Ramos (cell line): Measurements from ENCODE around the gene LAMA3.

Experiments used
- in situ Hi-C: fragments of 300-500 bp; cut with MboI; formaldehyde crosslinking; loops from one replicate; pipeline ENCODE4 v1.14.3; 2022; ENCODE audit warnings: low sequenced_read_pairs; ENCODE audit not compliant: unreplicated experiment

Gene LAMA3

DNA sequence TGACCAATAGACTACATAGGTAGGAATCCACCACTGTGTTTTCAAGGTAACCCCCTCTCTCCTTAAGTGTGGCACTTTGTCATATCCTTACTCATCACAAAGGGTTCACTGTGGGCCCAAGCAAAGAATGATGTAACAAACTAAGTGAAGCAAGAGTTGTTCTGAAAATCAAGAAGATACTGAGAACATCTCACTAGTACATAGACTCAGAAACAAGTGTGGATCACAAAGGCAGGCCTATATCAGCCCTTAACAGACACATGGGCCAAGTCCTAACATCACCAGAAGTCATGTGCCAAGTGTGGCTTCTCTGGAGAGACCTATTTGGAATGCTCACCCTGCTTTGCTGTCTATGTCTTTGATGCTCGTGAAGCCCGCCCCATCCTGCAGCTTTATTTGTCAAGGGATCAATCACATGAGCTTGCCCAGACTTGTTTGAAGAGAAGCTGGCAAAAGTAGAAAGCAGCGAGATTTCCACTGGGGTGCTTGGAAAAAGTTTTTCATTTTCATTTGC is 194.1 kb downstream of the LAMA3 start:
- in situ Hi-C loops: no loop called here

DNA sequence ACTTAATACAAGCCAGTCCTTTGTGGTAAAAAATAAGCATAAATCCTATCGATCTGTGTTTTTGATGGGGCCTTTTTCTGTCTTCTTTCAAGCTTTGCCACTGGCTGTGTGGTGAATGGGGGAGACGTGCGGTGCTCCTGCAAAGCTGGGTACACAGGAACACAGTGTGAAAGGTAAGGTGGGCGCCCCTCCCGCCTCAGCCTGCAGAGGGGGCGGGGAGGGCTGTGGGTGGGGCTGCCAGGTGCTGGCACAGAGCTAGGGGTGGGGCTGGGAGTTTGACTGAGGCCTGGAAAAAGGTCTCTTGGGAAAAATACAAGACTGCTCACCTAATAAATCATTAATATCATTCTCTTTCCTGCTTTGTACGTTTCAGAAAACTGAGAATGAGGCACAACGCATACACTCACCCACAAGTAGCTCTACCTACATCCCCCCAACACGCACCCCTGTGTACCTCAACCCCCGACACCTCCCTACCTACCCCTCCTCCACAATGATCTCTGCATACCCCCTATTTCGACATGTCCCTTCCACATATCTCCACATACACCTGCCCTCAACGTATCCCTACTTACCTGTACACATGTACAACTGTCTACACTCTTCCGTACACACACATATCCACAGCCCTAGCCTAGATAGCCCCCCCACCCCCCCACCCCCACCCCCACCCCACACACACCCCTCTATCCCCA is 195.6 kb downstream of the LAMA3 start:
- in situ Hi-C loops: no loop called here

DNA sequence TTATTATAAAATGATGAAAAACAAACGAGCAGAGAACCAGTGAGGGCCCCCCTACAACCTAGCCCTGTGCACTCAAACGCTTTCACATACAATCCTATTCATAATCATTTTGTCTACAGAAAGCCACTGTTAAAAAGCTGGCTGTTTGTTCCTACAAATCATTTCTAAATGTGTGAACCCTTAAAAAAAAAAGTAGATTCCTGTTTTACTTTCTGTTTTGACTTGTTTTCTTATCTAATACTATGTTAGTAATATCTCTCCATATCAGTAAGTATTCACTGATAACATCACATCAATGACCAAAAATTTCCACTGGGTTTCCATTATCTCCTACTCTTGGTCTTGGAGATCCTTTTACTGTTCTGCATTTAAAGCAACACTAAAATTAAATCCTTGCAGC is 196.5 kb downstream of the LAMA3 start:
- in situ Hi-C loops: no loop called here

DNA sequence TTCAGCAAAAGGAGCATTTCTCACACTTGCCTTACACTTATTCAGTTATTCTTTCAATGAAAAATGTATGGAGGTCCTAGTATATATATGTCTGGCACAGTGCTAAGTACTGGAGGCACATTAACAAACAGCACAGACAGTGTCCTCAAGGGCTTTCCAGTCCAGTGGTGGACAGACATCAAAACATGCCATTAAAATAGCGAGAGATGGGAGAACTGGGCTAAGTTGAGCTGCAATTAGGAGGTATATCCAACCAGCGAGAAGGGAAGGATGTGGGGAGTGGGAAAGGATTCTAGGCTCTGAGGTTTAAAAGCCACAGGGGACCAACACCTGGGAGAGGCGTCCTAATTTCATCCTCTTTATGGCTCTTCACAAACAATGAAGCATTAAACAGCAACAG is 197.8 kb downstream of the LAMA3 start:
- in situ Hi-C loops: no loop called here

DNA sequence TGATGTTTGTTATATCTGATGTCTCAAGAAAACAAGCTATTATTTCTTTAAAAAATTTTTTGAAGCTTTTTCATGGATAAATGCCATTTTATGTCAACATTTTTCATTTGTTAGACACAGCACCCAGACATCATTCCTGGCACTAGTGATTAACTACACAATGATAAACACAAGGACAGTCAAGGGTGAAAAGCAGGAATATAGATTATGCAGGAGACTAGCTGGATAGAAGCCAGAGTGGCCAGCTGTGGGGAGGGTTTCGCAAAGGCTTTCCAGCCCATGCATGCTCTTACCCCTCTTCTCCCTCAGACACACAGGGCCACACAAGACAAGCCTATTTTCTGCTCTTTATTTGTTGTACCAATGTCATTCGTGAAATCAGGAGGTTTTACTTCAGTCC is 198.2 kb downstream of the LAMA3 start:
- in situ Hi-C loops: no loop called here

DNA sequence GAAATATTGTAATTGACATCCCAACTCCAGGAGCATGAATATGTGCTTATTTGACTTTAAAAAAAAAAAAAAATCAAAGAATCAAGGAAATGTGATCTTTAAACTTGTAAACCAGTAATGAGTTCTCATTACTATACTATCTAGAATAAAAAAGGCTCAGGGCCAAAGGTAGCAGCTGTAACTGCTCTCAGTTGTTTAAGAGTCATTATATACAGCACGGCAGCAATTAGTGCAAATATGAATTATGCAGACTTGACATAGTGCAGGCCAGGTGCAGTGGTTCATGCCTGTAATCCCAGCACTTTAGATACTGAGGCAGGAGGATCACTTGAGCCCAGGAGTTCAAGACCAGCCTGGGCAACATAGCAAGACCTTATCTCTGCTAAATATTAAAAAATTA is 199.6 kb downstream of the LAMA3 start:
- in situ Hi-C loops: no loop called here

DNA sequence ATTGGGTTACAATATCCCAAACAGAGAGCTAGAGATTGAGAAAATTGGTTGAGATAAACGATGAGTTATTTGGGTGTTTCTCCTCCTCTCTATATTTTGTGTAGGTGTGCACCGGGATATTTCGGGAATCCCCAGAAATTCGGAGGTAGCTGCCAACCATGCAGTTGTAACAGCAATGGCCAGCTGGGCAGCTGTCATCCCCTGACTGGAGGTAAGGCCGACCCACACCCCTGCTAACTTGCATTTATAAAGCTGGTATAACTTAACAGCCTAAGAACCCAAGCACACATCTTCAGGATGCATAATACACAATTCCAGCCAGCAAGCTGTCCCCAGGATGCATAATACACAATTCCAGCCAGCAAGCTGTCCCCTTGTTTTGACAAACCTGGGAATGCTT is 200.7 kb downstream of the LAMA3 start:
- in situ Hi-C loops: no loop called here

DNA sequence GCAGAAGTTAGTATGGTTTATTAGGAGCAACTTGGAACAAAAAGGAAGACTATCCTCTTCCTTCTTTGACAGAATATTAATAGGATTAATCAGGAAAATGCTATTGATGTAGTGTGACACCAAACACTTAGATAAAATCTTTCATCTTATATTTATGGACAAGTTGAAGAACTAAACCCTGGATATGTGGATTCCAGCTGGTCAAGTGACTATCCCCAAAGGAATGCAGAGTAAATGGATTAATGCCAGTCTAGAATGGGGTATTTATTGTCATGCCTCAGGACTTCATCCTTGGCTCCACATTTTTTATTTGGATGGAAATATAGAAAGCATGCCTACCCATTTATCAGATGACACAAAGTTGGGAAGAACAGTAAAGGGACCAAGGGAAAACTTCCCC is 201.3 kb downstream of the LAMA3 start:
- in situ Hi-C loops: no loop called here

DNA sequence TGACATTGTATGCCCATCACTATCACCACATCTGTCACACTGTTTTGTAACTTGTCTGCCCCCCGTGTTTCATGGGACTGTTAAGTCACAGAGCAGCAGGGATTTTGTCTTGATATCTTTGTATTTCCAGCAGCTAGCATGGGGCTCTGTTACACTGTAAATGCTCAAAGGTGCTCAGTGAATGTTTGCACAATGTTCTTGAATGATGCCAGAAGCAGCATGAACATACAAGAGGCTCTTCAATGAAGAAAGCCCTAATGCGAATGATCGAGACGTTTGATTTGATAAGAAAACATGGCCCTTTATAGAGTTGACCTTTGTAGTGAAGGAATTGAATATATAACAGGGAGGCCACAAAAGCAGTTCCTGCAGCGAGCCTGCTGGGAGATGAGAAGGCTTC is 204.4 kb downstream of the LAMA3 start:
- in situ Hi-C loops: no loop called here

DNA sequence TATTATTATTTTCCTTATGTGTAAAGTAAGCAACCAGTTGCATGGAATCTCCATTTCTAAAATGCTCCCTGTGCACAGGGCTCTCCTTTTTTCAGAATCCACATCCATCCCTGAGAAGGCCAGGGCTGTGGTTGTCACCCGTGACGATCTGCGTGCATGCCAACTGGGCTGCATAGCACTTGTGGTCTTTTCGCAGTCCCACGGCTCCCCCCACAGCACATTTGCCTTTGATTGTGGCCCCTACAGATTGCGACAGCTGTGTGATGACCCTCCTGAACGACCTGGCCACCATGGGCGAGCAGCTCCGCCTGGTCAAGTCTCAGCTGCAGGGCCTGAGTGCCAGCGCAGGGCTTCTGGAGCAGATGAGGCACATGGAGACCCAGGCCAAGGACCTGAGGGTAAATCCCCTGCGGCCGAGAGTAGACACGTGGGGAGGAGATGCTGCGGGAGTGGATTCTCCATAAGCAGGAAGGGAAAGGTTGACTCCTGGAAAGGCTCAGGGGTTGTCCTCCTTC is 205.5 kb downstream of the LAMA3 start:
- in situ Hi-C loops: no loop called here

DNA sequence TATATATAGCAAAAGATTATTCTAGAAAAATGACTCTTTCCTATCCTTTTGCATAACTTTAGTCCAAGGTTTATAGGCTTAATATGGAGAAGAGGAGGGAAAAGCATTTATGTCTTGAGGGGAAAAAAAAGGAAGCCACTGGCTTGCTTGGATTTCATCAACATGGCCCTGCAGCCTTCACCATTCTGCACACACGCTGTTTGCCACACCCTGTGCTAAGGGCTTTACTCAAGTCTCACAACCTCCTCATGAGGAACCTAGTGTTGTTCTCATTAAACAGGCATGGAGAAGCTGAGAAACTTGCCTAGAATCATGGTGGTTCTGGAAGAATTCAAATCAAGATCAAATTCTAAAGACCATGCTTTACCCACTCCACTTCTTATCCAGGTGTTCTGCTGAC is 208.0 kb downstream of the LAMA3 start:
- in situ Hi-C loops: no loop called here

DNA sequence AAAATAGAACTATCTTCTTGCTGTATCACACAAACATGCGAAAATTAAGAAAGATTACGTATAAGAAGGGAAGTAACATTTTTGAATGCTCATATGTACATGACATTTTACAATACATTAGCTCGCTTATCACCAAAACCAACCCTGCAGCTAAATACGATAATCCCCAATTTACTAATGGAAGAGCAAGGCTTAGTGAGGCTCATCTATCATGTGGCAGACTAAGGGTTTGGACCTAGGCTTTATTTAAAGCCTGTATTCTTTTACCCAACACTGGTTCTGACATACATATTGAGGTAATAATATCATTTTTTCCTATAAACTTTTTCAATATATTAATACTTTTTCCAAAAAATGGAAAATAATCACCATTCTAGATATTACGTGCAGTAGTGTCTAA is 208.5 kb downstream of the LAMA3 start:
- in situ Hi-C loops: no loop called here

DNA sequence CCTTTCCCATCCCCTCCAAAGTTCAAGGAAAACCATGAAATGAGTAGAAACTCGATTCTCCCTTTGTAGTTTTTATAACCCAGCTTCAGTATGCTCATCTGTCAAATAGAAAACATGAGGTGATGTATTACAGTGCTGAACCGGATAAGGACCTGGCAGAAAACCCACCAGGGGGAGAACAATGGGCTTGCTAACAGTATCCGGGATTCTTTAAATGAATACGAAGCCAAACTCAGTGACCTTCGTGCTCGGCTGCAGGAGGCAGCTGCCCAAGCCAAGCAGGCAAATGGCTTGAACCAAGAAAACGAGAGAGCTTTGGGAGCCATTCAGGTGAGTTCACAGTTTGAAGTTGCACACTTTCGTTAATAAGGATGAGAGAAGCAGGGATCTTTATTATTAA is 211.7 kb downstream of the LAMA3 start:
- in situ Hi-C loops: loop anchor here (10.0 to 25.0 kb wide), 2 partner anchors 66 to 1089 kb away; no protein-coding TSS in a partner anchor

DNA sequence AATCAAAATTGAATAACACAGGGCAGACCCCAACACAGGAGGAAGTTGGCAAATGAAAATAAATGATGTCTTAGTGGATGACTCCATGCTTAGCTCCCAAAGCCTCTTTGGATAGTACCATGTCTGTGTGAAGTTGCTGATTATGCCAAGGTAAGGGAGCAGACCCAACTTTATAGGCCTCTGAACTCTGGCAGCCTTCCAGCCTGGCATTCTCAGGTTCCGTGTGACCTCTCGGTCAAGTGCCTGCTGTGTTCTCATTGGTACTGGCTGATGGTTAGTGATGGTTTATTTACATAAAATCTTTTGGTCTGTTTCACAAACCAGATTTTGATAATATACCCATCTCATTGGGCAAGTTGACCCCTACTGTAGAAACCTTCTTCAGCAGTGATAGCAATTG is 213.1 kb downstream of the LAMA3 start:
- in situ Hi-C loops: loop anchor here (10.0 to 25.0 kb wide), 2 partner anchors 68 to 1090 kb away; no protein-coding TSS in a partner anchor

DNA sequence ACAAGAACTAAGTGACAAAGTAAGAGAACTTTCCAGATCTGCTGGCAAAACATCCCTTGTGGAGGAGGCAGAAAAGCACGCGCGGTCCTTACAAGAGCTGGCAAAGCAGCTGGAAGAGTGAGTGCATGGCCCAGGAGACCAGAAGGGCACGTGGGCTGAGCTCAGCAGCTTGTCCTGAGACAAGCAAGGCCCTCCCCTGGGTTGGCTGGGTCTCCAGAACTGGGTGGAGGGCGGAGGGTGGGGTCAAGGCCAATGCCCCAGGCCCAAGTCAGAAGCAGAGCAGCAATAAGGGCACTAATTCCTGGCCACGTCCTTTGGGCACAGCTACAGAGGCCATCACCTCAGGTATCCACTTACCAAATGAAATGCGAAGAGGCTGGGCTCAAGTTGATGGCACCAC is 214.7 kb downstream of the LAMA3 start:
- in situ Hi-C loops: loop anchor here (10.0 to 25.0 kb wide), 2 partner anchors 69 to 1092 kb away; no protein-coding TSS in a partner anchor

DNA sequence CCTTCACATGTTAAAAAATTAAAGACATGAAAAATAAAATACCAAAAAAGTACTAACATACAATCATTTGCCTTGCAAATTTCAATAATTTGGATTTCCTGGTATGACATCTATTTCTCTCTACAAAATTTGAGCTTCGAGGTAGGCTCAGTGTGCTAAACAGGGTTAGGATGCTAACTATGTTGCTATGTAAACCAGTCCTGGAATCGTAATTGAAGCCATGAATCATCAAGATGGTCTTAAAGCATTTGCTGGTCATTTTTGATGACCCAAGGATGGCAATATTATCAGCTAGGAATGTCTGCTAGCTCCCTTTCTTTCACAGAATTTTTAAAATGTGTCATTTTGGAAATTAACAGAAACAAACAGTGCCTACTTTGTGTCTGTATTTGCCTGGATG is 217.4 kb downstream of the LAMA3 start:
- in situ Hi-C loops: loop anchor here (10.0 to 25.0 kb wide), 2 partner anchors 72 to 1094 kb away; no protein-coding TSS in a partner anchor

DNA sequence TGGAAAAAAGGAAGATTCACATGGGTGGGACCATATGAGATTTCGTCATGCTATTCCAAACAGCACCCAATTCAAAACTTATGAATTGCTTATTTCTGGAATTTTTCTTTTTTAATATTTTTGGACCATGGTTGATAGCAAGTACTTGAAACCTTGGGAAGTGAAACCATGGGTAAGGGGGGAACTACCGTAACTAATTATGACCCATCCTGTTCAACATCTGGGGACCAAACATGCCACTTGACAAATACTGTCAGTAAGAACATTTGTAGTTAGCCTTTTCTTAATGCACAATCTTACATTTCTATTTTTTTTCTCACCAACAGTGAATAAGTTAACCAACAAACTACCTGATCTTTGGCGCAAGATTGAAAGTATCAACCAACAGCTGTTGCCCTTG is 219.6 kb downstream of the LAMA3 start:
- in situ Hi-C loops: loop anchor here (10.0 to 25.0 kb wide), 2 partner anchors 74 to 1097 kb away; no protein-coding TSS in a partner anchor

DNA sequence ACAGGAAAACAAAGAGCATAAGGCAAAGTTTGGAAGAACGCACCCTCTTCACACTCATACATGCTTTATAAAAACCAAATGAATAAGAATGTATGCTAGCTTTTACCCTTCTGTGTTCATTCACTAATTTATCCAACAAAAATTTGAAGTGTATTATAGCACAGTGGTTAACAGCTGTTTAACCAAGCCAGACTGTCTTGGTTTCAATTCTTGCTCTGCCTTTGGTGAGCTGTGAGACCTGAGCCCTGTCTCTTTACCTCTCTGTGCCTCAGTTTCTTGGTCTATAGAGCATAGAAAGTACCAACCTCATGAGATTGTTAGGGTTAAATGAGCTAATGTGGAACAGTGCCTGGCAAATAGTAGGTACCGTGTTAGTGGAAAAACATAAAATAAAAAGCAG is 220.8 kb downstream of the LAMA3 start:
- in situ Hi-C loops: loop anchor here (25.0 kb wide), 1 partner anchor 1098 kb away; no protein-coding TSS in a partner anchor

DNA sequence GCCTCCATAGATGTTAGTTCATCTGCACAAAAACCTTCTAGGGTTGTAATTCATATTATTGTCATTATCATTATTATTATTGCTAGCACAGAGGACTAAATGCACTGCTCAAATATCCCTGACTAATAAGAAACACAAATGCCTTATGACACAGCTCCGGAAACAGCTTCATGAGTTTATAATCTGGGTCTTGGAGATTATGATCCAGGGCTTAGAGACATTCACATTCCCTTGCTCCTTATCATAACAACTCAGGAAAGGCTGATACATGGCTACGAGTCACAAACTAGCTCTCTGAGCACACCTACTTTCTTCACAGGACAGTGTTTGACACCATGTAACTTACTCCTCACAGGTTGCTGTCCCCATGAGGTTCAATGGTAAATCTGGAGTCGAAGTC is 223.1 kb downstream of the LAMA3 start:
- in situ Hi-C loops: loop anchor here (25.0 kb wide), 1 partner anchor 1100 kb away; no protein-coding TSS in a partner anchor

DNA sequence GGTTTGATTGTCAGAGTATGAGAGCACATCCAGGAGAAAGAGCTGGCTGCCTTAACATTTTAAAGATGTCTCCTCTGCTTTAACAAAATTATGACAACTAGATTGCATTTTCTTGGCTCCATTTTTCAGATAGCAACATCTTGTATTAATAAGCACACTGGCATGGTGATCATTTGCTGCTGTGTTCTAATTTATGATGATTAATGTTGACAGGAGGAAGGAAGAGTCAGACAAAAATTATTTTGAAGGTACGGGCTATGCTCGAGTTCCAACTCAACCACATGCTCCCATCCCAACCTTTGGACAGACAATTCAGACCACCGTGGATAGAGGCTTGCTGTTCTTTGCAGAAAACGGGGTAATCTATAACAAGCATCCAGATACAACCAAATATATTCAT is 227.1 kb downstream of the LAMA3 start:
- in situ Hi-C loops: loop anchor here (5.0 to 25.0 kb wide), 2 partner anchors 294 to 1104 kb away; no protein-coding TSS in a partner anchor

DNA sequence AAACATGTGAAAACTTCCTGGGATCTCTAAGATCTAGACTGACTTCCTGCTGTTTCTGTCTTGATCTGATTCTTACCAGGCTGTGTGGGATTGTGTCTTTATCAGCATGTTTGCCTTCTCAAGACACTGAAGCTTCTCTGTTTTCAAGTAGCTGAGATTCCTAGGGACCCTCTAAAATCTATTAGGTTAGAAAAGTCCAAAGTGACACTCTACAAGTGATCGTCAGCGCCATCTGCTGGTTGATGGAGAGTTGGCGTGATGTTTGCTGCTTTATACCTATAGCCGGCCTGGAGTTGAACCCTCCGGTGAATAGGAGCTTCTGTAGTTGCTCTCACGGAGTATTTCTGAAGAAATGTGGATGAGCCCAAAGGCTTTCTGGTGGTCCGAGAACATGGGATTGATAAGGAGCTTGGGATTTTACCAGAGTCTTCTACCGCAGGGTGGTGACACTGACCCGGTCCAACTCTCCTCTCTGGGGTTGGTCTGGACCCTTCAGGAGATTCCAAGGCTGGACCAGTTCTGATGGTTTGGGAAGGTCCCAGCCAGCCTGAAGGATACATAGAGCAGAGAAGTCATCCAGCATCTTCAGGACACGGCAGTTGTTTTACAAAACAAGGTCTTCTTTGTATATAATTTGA is 229.3 kb downstream of the LAMA3 start:
- in situ Hi-C loops: loop anchor here (5.0 to 25.0 kb wide), 2 partner anchors 296 to 1106 kb away; no protein-coding TSS in a partner anchor
